SKM-1 (cell line): ENCODE results near the gene MORN3.
"Not testable (repeated sequence)": the region's sequence is repeated elsewhere in the genome, so short reads cannot be mapped to it uniquely, and the experiment has no call there.

Source experiments
- DNase-seq: peaks from one replicate; lab custom pipeline; 2025; ENCODE audit not compliant: unreplicated experiment; lab: John Stamatoyannopoulos, UW

The MORN3 gene, protein sequence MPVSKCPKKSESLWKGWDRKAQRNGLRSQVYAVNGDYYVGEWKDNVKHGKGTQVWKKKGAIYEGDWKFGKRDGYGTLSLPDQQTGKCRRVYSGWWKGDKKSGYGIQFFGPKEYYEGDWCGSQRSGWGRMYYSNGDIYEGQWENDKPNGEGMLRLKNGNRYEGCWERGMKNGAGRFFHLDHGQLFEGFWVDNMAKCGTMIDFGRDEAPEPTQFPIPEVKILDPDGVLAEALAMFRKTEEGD

DNA sequence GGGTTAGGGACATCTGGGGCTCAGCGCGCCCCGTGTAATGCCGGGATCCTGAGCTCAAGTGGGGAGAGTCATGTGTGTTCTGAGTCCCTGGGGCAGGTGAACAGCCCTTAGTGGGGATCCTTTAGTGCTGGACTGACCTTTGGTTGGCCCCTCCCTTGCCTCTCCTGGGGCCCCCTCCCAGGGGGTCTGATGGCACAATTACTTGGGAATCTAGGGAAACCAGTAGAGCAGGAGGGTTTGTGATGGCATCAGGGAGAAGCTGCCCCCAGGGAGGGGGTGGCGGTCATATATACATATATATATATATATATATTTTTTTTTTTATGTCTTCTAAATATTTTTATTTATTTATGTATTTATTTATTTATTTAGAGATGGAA is at the start of gene MORN3:
Gene MORN3 (minus strand): TSS at position 134 of the 380 bp plus-strand sequence. CDS start 171 bp downstream, outside the sequence.
- DNase-seq = no peak

- no peak for DNase-seq
These were observed 49.3 kb upstream of the MORN3 start for GRCh38 chr12:121718653-121719239.

- peak; percentile 48 for DNase-seq
These were observed 47.7 kb upstream of the MORN3 start for GRCh38 chr12:121717041-121717699.

- no peak for DNase-seq
These were observed 46.5 kb upstream of the MORN3 start for GRCh38 chr12:121715862-121716435.

DNA sequence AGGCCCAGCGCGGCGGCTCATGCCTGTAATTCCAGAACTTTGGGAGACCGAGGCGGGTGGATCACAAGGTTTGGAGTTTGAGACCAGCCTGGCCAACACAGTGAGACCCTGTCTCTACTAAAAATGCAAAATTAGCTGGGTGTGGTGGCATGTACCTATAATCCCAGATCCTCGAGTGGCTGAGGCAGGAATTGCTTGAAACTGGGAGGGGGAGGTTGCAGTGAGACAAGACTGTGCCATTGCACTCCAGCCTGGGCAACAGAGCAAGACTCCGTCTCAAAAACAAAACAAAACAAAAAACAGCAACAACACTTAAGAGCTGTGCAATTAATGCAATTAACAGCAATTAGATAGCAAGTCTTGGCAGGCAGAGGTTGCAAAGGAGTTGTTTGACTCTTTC is 45.6 kb upstream of the MORN3 start:
- not testable (repeated sequence) for DNase-seq

DNA sequence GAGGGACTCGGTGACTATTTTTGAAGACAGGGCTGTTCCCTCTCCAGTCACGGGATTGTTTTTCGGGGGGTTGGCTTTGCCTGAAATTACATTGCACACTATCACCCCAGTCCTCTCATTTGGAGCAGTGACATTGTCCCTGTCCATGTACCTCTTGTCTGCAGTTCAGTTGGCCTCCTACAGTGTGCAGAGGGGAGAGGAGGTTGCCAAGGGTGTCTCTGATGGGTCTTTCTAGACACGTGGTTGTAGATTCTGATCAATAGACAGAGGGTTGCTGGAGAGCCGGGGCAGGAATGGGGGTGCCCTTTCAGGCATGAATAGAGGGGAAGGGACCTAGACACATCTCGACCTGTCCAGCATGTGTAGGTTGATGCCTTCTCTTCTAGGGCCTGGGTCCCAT is 44.3 kb upstream of the MORN3 start:
- DNase-seq = no peak

DNA sequence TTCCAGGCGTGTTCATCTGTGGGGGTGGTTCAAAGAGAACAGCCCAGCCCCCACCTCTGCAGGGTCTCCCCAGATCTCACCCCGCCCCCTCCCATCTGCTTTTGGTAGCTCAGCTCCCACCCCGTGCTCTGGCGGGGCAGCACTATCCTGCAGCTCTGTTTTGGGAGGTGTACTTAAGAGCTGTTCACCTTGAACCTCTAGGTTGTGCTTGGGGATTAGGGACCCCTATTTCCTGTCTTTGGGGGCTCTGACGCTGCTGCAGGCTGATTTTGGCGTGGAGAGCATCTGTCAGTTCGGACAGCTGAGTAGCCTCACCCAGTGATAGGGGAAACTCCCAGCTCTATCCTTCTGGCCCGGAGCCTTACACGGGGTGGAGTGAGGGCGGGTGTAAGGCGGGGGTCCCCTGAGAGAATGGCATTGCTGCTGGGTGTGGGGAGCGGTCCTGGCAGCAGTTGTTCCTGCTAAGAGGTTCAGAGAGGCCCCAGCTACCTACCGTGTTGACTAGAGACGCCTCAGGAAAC is 43.9 kb upstream of the MORN3 start:
- no peak for DNase-seq

DNA sequence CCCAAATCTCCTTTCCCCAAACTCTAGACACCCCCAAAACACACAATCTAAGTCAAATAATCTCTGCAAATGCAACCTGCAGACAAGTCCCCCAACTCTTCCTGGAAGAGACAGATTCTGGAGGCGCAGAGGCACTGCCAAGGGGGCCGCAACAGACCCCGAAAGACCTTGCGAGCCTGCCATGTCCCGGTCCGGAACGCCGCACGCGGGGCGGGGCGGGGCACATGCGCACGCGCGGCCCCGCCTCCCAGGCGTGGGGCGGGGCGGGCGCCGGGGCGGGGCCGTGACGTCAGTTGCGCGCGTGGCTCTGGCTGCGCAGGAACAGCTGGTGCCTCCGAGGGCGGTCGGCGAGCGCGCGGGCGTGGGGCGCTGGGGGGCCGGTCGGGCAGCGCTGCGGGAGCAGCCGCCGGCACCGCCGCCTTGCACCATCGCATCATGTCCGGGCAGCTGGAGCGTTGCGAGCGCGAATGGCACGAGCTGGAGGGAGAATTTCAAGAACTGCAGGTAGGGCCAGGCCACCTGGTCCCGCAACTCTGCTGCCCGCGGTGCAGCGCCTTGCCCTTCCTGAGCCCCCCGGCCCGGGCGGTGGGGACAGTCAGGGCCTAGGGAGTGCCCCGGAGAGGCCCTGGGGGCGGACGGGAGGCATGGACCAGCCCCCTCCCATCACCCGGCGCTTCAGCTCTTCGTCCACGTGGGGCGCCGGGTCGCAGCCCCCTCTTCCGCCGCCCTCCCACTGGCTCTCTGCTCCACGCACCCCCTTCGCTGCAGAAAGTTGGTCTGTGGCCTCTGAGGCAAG is 43.2 kb upstream of the MORN3 start, which contains the start of gene TMEM120B:
Gene TMEM120B (plus strand): TSS at position 292 of the 796 bp plus-strand sequence. CDS start 144 bp downstream, at position 436.
- peak; percentile 2 for DNase-seq

DNA sequence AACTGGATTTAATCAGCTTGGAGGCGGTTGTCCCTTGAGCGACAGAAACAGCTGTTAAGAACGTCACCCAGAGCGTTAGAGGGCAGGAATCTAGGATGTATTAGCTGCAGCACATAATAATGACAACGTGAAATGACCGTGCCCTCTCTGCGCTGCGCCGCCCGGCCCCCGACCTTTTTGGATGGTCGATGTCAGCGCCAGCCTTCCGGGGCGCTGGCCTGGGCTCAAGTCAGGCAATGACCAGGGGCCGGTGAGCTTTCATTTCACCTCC is 42.7 kb upstream of the MORN3 start:
- DNase-seq = no peak

DNA sequence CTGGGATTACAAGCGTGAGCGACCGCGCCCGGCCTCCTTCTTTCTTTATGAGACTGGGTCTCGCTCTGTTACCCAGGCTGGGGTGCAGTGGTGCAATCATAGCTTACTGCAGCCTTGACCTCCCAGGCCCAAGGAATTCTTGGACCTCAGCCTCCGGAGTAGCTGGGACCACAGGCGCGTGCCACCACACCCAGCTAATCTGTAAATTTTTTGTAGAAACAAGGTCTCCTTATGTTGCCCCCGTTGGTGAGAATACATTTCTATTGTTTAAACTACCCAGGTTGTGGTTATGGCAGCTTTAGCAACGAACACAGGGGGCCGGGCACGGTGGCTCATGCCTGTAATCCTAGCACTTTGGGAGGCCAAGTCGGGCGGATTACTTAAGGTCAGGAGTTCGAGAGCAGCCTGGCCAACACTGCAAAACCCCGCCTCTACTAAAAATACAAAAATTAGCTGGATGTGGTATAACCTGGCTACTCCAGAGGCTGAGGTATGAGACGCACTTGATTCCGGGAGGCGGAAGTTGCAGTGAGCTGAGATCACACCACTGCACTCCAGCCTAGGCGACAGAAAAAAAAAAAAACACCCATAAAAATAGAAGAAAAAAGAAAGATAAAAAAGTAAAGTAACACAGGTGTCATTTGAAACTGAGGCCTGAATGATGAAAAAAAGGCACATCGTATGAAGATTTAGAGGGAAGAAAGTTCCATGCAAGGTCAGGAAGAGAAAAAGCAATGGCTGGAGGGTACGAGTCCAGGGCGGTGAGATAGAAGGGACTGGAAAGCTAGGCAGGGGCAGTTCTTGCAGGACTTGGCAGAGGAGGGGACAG is 42.1 kb upstream of the MORN3 start:
- DNase-seq = no peak

DNA sequence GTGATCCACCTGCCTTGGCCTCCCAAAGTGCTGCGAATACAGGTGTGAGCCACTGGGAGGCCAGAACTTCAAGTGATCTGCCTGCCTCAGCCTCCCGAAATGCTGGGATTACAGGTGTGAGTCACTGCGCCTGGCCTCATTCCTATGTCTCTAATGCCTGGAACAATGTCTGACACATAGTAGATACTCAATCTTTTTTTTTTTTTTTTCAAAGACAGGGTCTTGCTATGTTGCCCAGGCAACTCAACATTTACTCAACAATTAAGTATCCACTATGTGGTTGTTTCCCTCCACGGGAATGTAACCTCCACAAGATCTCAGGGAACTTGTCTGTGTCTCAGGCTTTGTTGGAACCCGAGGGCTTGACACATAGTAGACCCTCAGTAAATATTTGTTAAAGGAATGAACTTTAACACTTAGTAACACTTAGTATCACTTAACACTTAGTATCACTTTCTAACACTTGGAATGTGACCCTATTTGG is 40.1 kb upstream of the MORN3 start:
- no peak for DNase-seq

DNA sequence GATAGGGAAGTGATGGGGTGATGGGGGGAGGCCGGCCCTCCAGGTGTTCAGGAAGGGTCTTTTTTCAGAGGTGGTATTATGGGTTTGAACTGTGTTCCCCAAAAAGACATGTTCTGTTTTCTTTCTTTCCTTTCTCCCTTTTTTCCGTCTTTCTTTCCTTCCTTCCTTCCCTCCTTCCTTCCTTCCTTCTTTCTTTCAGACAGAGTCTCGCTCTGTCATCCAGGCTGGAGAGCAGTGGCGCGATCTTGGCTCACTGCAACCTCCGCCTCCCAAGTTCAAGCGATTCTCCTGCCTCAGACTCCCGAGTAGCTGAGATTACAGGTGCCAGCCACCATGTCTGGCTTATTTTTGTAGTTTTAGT is 39.6 kb upstream of the MORN3 start:
- not testable (repeated sequence) for DNase-seq

GRCh38 chr12:121708313-121709063 is 39.0 kb upstream of the MORN3 start:
- no peak for DNase-seq

DNA sequence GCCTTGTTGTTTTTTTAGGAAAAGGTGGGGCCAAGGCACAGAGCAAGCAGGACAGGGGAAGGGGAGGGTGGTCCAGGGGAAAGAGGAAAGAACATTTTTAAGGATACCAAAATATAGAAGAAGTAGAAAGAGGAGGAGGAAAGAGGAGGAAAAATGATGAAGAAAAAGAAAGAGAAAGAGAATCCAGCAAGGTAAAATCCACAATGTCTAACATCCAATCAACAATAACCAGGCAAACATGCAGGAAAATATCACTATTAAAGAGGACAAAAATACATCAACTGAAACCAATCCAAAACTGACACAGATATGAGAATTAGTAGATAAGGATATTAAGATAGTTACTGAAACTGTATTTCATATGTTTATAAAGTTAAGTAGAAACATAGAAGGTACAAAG is 36.1 kb upstream of the MORN3 start:
- no peak for DNase-seq

- no peak for DNase-seq
These were observed 33.5 kb upstream of the MORN3 start for GRCh38 chr12:121702944-121703343.

- no peak for DNase-seq
These were observed 32.3 kb upstream of the MORN3 start for GRCh38 chr12:121701667-121702277.

DNA sequence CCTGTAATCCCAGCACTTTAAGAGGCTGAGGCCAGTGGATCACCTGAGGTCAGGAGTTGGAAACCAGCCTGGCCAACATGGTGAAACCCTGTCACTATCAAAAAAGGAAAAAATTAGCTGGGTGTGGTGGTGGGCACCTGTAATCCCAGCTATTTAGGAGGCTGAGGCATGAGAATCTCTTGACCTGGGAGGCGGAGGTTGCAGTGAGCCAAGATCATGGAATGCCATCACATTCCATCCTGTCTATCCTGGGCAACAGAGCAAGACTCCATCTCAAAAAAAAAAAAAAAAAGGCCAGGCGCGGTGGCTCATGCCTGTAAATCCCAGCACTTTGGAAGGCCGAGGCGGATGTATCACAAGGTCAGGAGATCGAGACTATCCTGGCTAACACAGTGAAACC is 28.4 kb upstream of the MORN3 start:
- not testable (repeated sequence) for DNase-seq

- DNase-seq = no peak
These were observed 27.7 kb upstream of the MORN3 start for GRCh38 chr12:121697093-121697698.
